Retinal pigment epithelial cell (primary cell): Measurements from ENCODE around the gene PIGN.

Experiments used
- DNase-seq: peaks from one replicate; pipeline ENCODE4 v3.0.0-alpha.2; 2010; ENCODE audit warnings: low read depth
- H3K4me3 ChIP-seq: 2 replicates; pipeline ENCODE4 v1.5.1; 2011; ENCODE audit warnings: mild to moderate bottlenecking, low read length, control low read depth, moderate library complexity
- CTCF ChIP-seq: conservative IDR thresholded peaks from 2 replicates; pipeline ENCODE4 v1.5.1; 2011; ENCODE audit warnings: low read depth, low read length, control low read depth, inconsistent platforms

Gene PIGN

DNA sequence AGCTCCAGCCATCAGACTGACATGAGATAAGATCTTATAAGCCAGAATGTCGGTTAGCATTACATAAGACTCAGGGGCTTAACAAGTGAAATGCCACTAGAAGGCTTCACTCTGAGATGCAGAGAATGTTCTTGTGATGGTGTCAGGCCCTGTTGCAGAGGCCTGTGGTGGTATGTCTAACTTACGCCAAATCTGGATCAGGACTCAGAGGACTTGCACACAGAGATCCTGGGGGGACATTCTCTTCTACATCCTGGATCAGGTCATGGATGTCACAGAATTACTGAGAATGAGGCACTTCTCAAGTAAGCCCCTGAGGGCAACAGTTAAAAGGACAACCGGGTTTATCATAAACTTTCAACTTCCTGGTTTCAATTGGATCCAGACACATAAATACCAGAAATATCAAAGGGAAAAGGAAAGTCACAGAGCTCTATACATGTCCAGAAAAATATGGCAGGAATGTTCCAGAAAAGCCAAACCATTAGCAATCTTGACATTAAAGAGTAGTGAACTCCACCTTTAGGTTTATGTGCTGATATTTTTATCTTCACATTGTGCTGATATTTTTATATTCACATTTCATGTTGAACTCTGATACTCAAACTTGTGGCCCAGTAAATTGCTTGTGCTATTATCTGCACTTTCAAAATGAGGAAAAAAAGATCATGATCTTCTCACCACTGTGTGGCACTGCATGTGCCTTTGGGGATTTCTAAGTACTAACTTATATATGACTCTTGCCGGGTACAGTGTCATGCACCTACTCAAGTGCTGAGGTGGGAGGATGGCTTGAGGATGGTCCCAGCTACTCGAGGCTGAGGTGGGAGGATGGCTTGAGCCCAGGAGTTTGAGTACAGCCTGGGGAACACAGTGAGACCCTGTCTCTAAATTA lies 156.5 kb downstream of the PIGN start:
- DNase-seq = peak; percentile 89
- H3K4me3 ChIP-seq = no peak overlapping the region
- no peak for TF ChIP-seq CTCF

DNA sequence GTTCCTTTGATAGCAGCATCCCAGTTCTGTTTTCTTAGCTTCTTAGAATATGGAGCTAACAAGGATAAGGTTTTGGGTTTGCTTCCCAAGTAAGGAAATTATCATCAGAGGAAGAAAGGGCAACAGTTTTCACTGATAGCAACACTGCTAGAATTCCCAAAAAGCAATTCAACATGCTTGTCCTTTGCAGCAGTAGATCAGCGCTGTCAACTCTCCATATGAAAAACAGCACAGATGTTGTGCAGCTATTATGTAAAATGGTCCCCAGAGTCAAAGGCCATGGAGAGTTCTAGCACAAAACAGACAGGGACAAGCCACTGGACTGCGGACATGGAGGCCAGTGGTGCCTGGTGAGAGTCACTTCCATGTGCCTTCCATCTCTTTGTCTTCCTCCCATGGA lies 158.1 kb downstream of the PIGN start:
- no peak for TF ChIP-seq CTCF

DNA sequence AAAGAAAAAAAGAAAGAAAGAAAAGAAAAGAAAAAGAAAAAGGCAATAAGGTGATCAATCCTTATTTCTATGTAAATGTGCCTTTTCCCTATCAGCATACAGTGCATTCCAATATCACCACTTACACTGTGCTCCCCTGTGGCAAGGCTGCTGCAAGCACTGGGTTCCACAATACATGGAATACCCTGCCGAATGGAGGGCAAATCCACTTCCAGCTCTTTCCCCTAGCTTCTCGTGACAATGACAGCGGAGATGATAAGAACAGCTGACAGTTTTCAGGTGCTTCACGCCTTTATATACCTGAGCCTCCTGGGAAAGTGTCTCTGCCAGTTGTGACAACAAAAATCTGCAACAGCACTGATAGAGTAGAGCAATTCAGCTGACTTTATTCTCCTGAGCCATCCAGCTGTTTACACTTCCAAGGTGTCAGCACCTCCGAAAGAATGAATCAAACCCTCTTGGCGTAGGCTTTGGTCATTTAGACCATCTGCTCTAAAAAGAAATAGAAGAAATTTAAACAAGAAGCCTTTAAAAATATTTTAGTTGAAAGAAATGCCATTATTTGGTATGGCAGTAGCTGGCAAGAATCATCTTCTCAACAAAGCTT lies 158.8 kb downstream of the PIGN start:
- no peak for TF ChIP-seq CTCF
- H3K4me3 ChIP-seq = no peak overlapping the region
- DNase-seq = no peak

More for the DNA sequence above, 158.1 kb downstream of the PIGN start:
- no peak for DNase-seq
- no peak overlapping the region for H3K4me3 ChIP-seq

GRCh38 chr18:62026586-62026985 lies 160.3 kb downstream of the PIGN start:
- DNase-seq = peak; percentile 69
- H3K4me3 ChIP-seq = no peak overlapping the region
- no peak for TF ChIP-seq CTCF

GRCh38 chr18:62024983-62025382 lies 161.9 kb downstream of the PIGN start:
- no peak overlapping the region for H3K4me3 ChIP-seq
- DNase-seq = no peak
- TF ChIP-seq CTCF = no peak

DNA sequence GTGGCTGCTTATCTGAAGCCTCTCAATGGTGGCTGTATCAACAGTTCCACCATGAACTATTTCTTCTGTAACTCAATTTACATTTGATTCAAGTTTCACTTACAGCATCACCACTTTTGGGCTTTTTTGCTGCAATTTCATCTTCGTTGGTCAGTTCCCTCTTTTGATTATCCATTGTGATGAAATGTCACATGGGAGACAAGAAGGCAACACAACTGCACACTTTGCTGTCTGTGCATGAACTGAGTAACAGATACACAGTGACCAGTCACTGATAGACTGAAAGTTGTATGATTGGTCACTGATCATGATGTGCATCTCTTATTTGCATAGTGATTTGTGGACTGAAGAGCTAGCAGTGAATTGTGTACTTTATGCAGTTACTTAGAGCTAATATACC lies 163.3 kb downstream of the PIGN start:
- DNase-seq = no peak
- H3K4me3 ChIP-seq = no peak overlapping the region
- no peak for TF ChIP-seq CTCF

- no peak for TF ChIP-seq CTCF
- no peak for DNase-seq
- H3K4me3 ChIP-seq = no peak overlapping the region
Measured at GRCh38 chr18:62018759-62019041, 168.2 kb downstream of the PIGN start.
